ENCODE results near the gene AQP9. TPM values are rescaled to one million over a fixed set of nuclear protein-coding genes. Genes with fewer than 3 reads are reported as not detected.
"Not testable (repeated sequence)": the region's sequence is repeated elsewhere in the genome, so short reads cannot be mapped to it uniquely, and the experiment has no call there.

AQP9 gene
- total RNA-seq, 1 experiment from 2014 or later, result not detected

DNA sequence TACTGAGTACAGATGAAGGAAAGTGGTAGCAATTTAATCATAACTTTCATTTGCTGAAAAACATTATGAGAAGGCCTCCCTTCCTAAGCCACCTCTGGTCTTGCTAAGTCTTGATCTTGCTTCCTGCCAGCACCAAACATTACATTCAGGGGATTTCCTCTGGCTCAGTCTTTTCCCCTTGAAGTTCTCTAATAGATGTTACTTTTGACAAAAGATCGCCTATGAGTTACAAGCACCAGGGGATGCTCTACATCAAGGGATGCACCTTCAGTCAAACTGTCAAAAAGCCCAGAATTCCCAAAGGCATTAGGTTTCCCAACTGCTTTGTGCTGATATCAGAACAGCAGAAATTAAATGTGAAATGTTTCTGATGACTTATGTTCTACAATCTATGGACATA is 47.3 kb downstream of the AQP9 start:
- no peak for TF ChIP-seq EZH2 (IDR thresholded peaks at IDR 0.05; ENCODE audit: borderline replicate concordance, low read depth, low read length, poor library complexity, severe bottlenecking)
- TF ChIP-seq, protein P1, sequence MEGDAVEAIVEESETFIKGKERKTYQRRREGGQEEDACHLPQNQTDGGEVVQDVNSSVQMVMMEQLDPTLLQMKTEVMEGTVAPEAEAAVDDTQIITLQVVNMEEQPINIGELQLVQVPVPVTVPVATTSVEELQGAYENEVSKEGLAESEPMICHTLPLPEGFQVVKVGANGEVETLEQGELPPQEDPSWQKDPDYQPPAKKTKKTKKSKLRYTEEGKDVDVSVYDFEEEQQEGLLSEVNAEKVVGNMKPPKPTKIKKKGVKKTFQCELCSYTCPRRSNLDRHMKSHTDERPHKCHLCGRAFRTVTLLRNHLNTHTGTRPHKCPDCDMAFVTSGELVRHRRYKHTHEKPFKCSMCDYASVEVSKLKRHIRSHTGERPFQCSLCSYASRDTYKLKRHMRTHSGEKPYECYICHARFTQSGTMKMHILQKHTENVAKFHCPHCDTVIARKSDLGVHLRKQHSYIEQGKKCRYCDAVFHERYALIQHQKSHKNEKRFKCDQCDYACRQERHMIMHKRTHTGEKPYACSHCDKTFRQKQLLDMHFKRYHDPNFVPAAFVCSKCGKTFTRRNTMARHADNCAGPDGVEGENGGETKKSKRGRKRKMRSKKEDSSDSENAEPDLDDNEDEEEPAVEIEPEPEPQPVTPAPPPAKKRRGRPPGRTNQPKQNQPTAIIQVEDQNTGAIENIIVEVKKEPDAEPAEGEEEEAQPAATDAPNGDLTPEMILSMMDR (conservative IDR thresholded peaks at IDR 0.05; ENCODE audit: low read depth, low read length), result no peak
- POLR2A ChIA-PET (ENCODE audit: low non-redundant PET), result no interaction called here
- Histone ChIP-seq H3K36me3 (ENCODE audit: insufficient read depth, low read length, poor library complexity, severe bottlenecking) (no peaks in the 10 kb centered on the region), H3K4me3 (ENCODE audit: low read depth, low read length, poor library complexity, severe bottlenecking) (no peak overlapping the region), H3K27me3 (replicated peaks; ENCODE audit: insufficient read depth, low read depth, low read length, poor library complexity) (peaks cover 7% of the 10 kb centered on the region), H3K9me3 (ENCODE audit: low read depth, low read length, poor library complexity, severe bottlenecking) (no peaks in the 10 kb centered on the region), H3K4me1 (ENCODE audit: insufficient read depth, low read length, poor library complexity, severe bottlenecking) (no peaks in the 10 kb centered on the region), H3K27ac (ENCODE audit: low read depth, low read length, poor library complexity, severe bottlenecking) (no peak overlapping the region)
- intact Hi-C loops (cut with micrococcal nuclease; ENCODE audit: unreplicated experiment), result loop anchor here (10.0 kb wide), 1 partner anchor 451 kb away; no protein-coding TSS in a partner anchor
- CTCF ChIA-PET, result no interaction called here
- peak; percentile 7 for DNase-seq (ENCODE audit: low spot score)
- no TSS peak for BruUV-seq (replicated peaks)

GRCh38 chr15:58189148-58189811 is 51.1 kb downstream of the AQP9 start:
- Histone ChIP-seq H3K4me3 (ENCODE audit: low read depth, low read length, poor library complexity, severe bottlenecking) (no peak overlapping the region), H3K27me3 (replicated peaks; ENCODE audit: insufficient read depth, low read depth, low read length, poor library complexity) (peaks cover 20% of the 10 kb centered on the region), H3K27ac (ENCODE audit: low read depth, low read length, poor library complexity, severe bottlenecking) (no peak overlapping the region), H3K9me3 (ENCODE audit: low read depth, low read length, poor library complexity, severe bottlenecking) (no peaks in the 10 kb centered on the region), H3K36me3 (ENCODE audit: insufficient read depth, low read length, poor library complexity, severe bottlenecking) (no peaks in the 10 kb centered on the region), H3K4me1 (ENCODE audit: insufficient read depth, low read length, poor library complexity, severe bottlenecking) (no peaks in the 10 kb centered on the region)
- no TSS peak for BruUV-seq (replicated peaks)
- TF ChIP-seq, protein P1 (conservative IDR thresholded peaks at IDR 0.05; ENCODE audit: low read depth, low read length), result no peak
- no peak for TF ChIP-seq EZH2 (IDR thresholded peaks at IDR 0.05; ENCODE audit: borderline replicate concordance, low read depth, low read length, poor library complexity, severe bottlenecking)
- intact Hi-C loops (cut with micrococcal nuclease; ENCODE audit: unreplicated experiment), result loop anchor here (10.0 kb wide), 1 partner anchor 454 kb away; no protein-coding TSS in a partner anchor
- ChIA-PET POLR2A (ENCODE audit: low non-redundant PET) (no interaction called here), CTCF (no interaction called here)
- no peak for DNase-seq (ENCODE audit: low spot score)

DNA sequence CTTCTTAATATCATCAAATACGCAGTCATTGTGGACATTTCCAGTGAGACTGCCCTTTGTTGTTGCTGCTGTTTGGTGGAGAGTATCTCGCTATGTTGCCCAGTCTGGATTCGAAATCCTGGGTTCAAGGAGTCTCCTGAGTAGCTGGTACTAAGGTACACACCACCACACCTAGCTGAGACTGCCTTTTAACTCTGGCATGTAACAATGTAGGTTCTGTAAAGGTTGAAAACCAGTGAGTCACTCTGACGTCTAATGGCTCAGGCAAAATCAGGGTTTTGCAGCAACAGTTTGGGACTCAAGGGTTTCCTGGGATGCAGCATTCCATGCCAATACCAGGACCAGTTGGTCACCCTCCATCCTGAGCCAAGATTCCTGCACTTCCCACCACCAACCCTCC is 52.2 kb downstream of the AQP9 start:
- Histone ChIP-seq H3K27me3 (replicated peaks; ENCODE audit: insufficient read depth, low read depth, low read length, poor library complexity) (peaks cover 20% of the 10 kb centered on the region), H3K9me3 (ENCODE audit: low read depth, low read length, poor library complexity, severe bottlenecking) (no peaks in the 10 kb centered on the region), H3K4me1 (ENCODE audit: insufficient read depth, low read length, poor library complexity, severe bottlenecking) (no peaks in the 10 kb centered on the region), H3K4me3 (ENCODE audit: low read depth, low read length, poor library complexity, severe bottlenecking) (no peak overlapping the region), H3K27ac (ENCODE audit: low read depth, low read length, poor library complexity, severe bottlenecking) (no peak overlapping the region), H3K36me3 (ENCODE audit: insufficient read depth, low read length, poor library complexity, severe bottlenecking) (no peaks in the 10 kb centered on the region)
- POLR2A ChIA-PET (ENCODE audit: low non-redundant PET), result no interaction called here
- CTCF ChIA-PET, result no interaction called here
- TF ChIP-seq, protein P1 (conservative IDR thresholded peaks at IDR 0.05; ENCODE audit: low read depth, low read length), result no peak
- no peak for TF ChIP-seq EZH2 (IDR thresholded peaks at IDR 0.05; ENCODE audit: borderline replicate concordance, low read depth, low read length, poor library complexity, severe bottlenecking)
- DNase-seq (ENCODE audit: low spot score), result no peak
- intact Hi-C loops (cut with micrococcal nuclease; ENCODE audit: unreplicated experiment), result no loop called here
- BruUV-seq (replicated peaks), result no TSS peak

GRCh38 chr15:58193636-58194035 is 55.5 kb downstream of the AQP9 start:
- H3K9me3 ChIP-seq (ENCODE audit: low read depth, low read length, poor library complexity, severe bottlenecking); BruUV-seq (replicated peaks); CTCF ChIA-PET; DNase-seq (ENCODE audit: low spot score); H3K36me3 ChIP-seq (ENCODE audit: insufficient read depth, low read length, poor library complexity, severe bottlenecking); H3K4me3 ChIP-seq (ENCODE audit: low read depth, low read length, poor library complexity, severe bottlenecking); intact Hi-C loops (cut with micrococcal nuclease; ENCODE audit: unreplicated experiment); H3K4me1 ChIP-seq (ENCODE audit: insufficient read depth, low read length, poor library complexity, severe bottlenecking); H3K27ac ChIP-seq (ENCODE audit: low read depth, low read length, poor library complexity, severe bottlenecking); POLR2A ChIA-PET (ENCODE audit: low non-redundant PET): not testable (repeated sequence)
- peaks cover 20% of the 10 kb centered on the region for H3K27me3 ChIP-seq (replicated peaks; ENCODE audit: insufficient read depth, low read depth, low read length, poor library complexity)
